ENCODE measurements around the gene ATP6V0C.
"Not testable (repeated sequence)": the region's sequence is repeated elsewhere in the genome, so short reads cannot be mapped to it uniquely, and the experiment has no call there.

ATP6V0C gene

DNA sequence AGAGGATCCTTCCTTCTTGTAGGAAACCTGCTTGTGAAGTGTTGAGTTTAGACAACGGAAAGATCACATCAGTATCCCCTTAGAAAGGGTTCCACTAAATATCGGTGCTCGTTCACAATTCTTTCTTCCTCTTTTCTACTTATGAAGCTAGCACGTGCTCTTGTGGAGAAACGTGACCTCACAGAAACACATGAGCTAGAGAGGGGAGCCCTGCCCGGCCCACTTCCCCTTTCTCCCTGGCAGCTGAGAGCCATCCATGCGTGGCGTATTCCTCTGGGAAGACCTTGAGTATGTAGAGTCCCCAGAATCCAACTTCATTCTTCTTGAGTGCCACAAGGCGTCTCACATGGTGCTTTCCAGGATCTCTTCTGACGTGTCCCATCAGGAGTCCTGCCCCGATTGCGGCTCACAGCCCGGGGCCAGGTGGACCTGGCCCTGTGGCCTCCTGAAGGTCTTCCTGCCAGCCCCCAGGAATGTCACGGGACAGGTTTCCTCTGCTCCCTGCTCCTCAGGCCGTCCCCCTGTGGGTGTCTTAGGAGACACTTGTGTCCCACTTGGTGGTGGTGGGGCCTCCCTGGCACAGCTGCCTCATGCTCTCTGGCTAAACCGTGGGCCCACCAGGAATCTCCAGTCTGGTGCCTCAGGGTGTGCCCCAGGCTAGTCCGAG is 46.5 kb downstream of the ATP6V0C start:
- DNase-seq = not testable (repeated sequence)

DNA sequence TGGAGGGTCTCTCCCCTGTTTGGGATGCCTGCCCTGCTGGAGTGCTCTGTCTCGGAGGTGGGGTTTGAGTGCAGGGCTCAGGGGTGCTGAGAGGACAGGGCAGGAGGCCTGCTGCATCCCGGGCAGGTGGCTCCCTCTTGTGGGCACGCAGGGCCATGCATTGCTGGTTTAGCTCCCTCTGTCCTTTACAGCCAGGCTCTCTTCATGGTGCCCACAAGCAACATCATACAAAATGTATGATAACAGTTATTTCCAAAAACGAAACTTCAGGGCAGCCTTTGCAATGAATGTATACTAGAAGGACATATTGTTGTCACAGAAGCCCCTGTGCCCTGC is 47.0 kb downstream of the ATP6V0C start:
- not testable (repeated sequence) for DNase-seq

DNA sequence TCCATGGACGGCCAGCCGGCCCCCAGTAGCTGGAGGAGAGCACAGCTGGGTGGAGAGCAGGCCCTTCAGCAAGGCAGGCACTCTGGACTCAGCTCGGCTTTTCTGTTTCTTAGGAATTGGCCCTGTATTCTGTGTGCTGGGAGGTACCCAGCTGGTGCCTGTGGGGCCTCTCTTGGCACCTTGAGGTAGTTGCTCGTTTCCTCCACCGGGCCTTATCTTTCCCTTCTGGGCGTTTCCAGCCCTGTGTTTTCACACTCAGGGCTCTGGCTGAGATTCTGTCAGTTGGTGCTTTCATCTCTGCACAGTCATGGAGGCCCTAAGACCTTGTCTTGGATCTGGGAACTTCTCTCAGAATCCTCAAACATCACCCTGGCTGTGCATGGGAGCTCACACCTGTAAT is 53.8 kb downstream of the ATP6V0C start:
- DNase-seq = not testable (repeated sequence)

GRCh38 chr16:2568573-2568972 is 54.8 kb downstream of the ATP6V0C start:
- not testable (repeated sequence) for DNase-seq
